ENCODE results near the gene TM4SF5.

TM4SF5 gene

DNA sequence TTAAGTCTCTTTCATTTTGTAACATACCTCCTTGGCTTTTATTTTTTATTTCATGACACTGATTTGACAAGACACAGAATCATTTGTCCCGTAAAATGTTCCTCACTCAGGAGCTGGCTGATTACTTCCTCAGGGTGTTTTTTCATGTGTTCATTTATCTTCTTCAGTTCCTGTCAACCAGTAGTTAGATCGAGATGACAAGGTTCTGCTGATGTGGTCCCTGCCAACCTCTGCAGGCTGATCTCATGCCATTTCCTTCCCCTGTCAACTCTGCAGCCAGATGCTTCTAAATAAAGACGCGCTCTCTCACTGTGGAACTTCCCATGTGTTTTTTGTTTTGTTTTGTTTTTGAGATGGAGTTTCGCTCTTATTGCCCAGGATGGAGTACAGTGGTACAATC is 23.8 kb upstream of the TM4SF5 start:
- DNase-seq (ENCODE audit: low spot score) = no peak

GRCh38 chr17:4748686-4749085 is 23.0 kb upstream of the TM4SF5 start:
- DNase-seq (ENCODE audit: low spot score) = no peak

DNA sequence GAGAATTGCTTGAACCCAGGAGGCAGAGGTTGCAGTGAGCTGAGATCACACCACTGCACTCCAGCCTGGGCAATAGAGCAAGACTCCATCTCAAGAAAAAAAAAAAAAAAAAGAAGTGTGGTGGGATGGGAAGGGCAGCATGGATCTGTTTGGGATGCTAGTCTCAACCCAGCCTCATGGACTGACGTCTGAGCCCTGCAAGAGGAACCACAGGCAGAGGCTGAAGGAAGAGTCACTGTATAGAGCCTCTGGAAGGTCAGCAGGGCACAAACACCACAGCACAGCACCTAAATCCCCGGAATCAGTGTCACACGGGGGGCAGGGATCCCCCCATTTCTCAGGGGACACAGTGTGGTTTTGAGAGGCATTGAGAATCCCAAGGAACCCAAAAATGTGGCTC is 21.1 kb upstream of the TM4SF5 start:
- DNase-seq (ENCODE audit: low spot score) = no peak

- no peak for DNase-seq (ENCODE audit: low spot score)
Measured at GRCh38 chr17:4751932-4752331, 19.8 kb upstream of the TM4SF5 start.

DNA sequence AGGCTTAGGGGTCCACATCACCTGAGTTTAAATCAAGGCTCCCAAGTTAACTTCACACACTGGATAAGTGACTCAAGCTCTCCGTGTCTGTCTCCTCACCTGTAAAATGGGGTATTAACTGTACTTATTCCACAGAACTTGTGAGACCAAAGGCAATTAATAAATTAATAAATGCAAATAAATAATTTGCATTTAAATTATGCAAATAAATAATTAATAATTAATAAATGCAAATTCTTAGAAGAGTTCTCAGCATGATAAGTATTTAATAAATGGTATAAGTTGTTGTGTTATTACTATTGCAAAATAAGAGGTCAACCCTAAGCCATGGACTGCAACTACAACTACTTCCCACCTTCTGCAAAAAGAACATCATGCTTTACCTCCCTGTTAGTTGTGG is 18.3 kb upstream of the TM4SF5 start:
- DNase-seq (ENCODE audit: low spot score) = no peak

DNA sequence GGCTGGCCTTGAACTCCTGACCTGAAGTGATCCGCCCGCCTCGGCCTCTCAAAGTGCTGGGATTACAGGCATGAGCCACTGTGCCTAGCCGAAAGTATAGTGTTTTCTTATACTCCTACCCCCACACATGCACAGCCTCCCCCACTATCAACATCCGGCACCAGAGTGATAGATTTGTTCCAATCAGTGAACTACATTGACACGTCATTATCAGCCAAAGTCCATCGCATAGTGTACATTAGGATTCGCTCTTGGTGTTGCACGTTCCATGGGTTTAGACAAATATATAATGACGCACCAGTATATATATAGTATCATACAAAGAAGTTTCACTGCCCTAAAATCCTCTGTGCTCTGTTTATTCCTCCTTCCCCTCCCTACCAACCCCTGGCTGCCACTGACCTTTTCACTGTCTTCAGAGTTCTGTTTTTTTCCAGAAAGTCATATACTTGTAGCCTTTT is 11.9 kb upstream of the TM4SF5 start:
- DNase-seq (ENCODE audit: low spot score) = peak; percentile 35

- DNase-seq (ENCODE audit: low spot score) = no peak
Measured at GRCh38 chr17:4764595-4764994, 7.1 kb upstream of the TM4SF5 start.

- no peak for DNase-seq (ENCODE audit: low spot score)
Measured at GRCh38 chr17:4766201-4766600, 5.5 kb upstream of the TM4SF5 start.

DNA sequence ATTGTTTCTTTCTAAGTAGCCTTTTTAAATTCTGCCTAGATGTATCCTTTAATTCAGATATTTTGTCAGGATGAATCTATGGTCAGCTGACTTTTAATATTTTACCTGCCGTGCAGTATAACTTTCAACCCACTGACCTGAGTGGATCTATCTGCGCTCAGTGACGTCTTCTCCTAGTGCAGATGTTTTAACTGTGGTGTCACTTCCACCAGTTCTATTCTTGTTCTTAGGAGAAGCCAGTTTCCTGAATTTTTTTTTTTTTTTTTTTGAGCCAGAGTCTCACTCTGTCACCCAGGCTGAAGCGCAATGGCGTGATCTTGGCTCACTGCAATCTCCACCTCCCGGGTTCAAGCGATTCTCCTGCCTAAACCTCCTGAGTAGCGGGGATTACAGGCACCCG is 5.0 kb upstream of the TM4SF5 start:
- no peak for DNase-seq (ENCODE audit: low spot score)

GRCh38 chr17:4768298-4768697 is 3.4 kb upstream of the TM4SF5 start:
- DNase-seq (ENCODE audit: low spot score) = no peak

GRCh38 chr17:4769628-4770027 is 2.1 kb upstream of the TM4SF5 start:
- DNase-seq (ENCODE audit: low spot score) = no peak

- DNase-seq (ENCODE audit: low spot score) = no peak
Measured at GRCh38 chr17:4772235-4772613, 538 bp downstream of the TM4SF5 start.

GRCh38 chr17:4777969-4778760 is 6.5 kb downstream of the TM4SF5 start:
- peak; percentile 49 for DNase-seq (ENCODE audit: low spot score)

DNA sequence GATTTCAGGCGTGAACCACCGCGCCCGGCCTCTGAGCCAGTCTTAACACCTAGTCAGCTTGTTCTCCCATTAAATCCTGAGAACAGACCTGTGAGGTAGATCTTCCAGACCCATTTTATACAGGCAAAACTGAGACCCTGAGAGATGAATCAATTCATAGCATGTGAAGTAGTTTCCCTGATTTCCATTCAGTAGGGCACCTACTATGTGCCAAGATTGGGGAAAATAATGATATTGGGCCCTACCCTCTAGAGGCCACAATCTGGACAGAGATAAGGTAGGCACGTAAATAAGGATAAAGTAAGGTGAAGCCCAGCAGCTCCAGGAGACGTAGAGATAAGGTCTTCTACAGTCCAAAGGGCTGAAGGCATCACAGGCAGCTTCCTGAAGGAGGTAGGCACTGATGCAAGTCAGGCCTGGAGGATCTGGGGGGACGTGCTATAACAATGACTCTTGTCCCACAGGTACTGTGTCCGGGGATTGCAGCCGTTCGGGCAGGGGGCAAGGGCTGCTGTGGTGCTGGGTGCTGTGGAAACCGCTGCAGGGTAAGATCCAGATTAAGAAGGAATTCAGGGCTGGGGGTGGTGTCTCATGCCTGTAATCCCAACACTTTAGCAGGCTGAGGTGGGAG is 8.8 kb downstream of the TM4SF5 start:
- no peak for DNase-seq (ENCODE audit: low spot score)

GRCh38 chr17:4782652-4783051 is 11.0 kb downstream of the TM4SF5 start:
- no peak for DNase-seq (ENCODE audit: low spot score)

- no peak for DNase-seq (ENCODE audit: low spot score)
Measured at GRCh38 chr17:4785311-4786105, 13.8 kb downstream of the TM4SF5 start.

DNA sequence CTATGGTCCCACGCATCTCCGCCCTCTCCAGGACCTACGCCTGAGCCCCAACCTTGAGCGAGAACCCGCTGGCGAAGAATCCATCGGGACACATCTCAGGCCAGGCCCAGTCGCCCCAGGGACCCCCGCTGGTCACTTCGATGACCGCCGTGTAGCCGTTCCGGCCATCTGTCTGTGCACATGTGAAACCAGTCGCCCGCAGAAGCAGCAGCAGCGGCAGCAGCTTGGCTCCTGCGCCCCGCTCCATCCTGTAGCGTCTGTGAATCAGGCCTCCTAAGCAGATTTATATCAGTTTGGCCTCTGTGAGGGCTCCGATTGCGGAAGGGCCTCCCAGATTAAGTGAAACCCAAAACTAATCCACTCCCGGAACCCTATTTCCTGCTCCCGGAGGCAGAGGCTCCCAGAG is 14.4 kb downstream of the TM4SF5 start, which contains the start of gene VMO1:
VMO1 (minus strand) TSS at position 259 of the 406 bp plus-strand sequence; CDS start at position 247, 12 bp downstream.
- DNase-seq (ENCODE audit: low spot score) = no peak

- DNase-seq (ENCODE audit: low spot score) = no peak
Measured at GRCh38 chr17:4786516-4786915, 14.8 kb downstream of the TM4SF5 start.

- no peak for DNase-seq (ENCODE audit: low spot score)
Measured at GRCh38 chr17:4788159-4788806, 16.6 kb downstream of the TM4SF5 start.

DNA sequence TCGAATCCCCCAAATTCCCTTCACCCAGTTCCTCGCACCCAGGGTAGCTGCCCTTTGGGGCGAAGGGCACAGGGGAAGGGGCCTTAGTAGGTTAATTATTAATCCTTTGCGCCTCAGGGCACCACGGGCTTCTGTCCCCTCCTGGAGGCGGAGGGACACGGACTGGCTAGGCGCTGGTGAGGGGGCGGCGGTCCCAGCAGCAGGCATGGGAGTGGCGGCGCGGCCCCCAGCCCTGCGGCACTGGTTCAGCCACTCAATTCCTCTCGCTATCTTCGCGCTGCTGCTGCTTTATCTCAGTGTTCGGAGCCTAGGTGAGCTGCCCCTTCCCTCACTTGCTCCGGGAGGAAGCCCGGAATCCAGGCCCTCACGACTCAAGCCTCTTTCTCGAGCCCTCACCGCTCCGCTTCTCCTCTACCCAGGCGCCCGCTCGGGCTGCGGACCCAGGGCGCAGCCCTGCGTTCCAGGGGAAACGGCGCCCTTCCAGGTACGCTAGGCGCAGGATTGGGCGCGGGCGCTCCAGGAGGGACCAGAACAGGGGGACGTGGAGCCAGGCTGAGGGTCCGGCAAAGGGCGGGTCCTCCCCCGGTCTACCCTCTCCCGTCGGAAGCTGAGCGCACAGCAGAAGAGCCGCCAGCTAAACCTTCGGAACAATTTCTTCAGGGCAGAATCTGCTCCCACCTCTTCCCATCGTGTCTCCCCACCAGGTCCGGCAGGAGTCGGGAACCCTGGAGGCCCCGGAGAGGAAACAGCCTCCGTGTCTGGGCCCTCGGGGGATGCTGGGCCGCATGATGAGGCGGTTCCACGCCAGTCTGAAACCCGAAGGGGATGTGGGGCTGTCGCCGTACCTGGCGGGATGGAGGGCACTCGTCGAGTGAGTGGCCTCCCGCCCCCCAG is 17.4 kb downstream of the TM4SF5 start, which contains the start of gene GLTPD2:
GLTPD2 (plus strand) TSS at position 158 of the 894 bp plus-strand sequence; CDS start at position 206, 48 bp downstream.
- DNase-seq (ENCODE audit: low spot score) = peak; percentile 78

GRCh38 chr17:4789701-4789950 is 17.9 kb downstream of the TM4SF5 start:
- DNase-seq (ENCODE audit: low spot score) = no peak
